HG03139 (cell line): ENCODE data around the gene C19orf33.

ENCODE experiments used
- ATAC-seq: cut with Tn5 transposase; IDR thresholded peaks from one replicate; pipeline ENCODE4 v1.9.1; 2021; ENCODE audit not compliant: unreplicated experiment

Gene C19orf33

DNA sequence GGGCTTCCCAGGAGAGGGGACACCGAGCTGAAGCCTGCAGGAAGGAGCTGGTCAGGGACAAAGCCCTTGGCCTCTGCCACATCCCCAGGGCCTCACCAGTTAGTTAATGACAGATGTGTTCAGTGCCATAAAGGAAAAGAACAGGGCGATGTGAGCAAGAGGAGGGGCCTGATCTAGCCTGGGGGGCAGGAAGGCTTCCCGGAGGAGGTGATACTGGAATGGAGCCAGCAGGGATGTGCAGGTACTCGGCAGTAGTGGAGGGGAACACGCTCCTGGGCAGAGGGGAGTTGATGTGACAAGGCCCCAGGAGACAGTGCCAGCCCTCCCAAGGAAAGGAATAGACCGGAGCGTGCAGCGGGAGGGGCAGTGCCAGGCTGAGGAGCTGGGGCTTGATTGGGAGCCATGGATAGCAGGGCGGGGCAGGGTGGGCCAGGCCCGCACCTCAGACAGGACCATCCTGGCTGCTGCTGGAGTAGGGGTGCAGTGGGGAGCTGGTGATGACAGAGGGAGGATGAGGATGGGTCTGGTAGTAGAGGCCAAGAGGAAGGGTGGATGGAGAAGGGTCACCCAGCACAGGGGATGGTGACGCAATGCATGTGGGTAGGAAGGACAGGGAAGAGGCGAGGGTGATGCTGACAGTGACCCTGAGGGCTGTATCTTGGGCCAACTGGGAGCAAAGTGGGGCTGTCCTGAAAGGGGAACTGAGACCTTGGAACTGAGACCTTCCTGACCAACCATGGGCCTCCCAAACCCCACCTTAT is 4.1 kb downstream of the C19orf33 start:
- ATAC-seq: no peak

DNA sequence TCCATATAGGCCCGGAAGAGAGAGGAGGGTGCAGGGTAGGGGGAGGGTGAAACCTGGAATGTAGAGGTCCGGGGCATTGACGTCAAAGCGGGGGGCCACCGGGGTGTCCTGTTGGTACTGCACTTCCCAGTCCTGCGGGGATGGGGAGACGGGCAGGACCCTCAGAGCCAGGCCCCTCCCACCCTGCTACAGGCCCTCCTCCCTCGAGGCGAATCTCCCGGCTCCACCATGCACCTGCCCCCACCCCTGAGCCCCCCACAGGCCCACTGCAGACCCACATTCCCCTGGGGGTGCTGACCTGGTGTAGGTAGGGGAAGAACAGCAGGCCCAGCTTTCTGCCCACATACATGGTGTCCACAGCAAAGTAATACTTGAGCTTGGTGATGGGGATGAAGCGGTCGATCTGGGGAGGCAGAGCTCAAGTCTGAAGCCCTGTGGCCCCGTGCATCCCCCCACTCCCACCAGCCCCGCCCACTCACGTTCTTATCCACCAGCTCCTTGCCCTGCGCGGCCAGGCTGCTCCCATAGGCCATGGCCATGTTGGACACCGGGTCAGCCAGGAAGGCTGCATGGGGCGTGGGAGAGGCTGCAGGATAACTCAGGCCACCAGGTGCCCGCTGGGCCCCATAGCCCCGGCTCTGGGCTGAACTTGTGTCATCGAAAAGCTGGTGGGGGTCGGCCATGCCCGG is 5.0 kb downstream of the C19orf33 start:
- no peak for ATAC-seq

DNA sequence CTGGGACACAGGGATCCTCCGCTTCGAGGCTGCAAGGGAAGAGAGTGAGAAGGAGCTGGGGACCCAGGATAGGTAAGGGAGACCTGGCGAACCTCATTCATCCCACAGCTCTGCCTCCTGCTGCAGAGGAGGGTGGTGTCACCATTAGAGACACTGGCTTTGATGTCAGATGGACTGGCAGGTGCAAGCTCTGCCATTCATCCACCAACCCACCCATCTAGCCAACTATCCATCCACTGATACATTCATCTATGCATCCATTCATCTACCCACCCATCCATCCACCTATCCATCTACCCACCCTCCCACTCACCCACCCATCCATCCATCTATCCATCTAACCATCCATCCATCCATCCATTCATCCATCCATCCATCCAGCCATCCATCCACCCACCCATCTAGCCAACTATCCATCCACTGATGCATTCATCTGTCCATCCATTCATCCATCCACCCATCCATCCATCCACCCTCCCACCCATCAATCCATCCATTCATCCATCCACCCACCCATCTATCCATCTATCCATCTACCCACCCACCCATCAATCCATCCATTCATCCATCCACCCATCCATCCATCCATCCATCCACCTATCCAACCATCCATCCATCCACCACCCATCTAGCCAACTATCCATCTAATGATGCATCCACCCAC is 5.7 kb downstream of the C19orf33 start:
- ATAC-seq: no peak

DNA sequence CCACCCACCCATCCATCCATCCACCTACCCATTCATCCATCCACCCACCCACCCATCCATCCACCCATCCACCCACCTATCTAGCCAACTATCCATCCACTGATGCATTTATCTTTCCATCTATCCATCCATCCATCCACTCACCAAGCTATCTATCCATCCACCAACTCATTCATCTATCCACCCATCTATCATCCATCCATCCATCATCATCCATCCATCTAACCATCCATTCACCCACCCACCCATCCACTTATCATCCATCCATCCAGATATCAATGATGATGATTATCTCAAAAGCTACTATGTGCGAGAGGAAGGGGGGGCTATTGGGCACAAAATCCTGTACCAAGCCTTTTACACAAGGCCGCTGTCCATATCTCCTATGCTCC is 6.2 kb downstream of the C19orf33 start:
- ATAC-seq: no peak

DNA sequence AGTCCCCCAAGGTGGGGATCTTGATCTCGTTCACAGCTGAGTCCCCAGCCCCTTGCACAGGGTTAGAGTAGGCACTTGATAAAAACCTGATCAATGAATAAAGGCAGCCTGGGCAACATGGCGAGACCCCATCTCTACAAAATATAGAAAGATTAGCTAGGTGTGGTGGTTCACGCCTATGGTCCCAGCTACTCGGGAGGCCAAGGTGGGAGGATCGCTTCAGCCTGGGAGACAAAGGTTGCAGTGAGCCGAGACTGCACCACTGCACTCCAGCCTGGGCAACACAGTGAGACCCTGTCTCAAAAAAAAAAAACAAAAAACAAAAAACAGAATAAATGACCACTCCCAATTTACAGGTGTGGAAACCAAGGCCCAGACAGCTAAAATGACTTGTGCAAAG is 6.9 kb downstream of the C19orf33 start:
- ATAC-seq: no peak

DNA sequence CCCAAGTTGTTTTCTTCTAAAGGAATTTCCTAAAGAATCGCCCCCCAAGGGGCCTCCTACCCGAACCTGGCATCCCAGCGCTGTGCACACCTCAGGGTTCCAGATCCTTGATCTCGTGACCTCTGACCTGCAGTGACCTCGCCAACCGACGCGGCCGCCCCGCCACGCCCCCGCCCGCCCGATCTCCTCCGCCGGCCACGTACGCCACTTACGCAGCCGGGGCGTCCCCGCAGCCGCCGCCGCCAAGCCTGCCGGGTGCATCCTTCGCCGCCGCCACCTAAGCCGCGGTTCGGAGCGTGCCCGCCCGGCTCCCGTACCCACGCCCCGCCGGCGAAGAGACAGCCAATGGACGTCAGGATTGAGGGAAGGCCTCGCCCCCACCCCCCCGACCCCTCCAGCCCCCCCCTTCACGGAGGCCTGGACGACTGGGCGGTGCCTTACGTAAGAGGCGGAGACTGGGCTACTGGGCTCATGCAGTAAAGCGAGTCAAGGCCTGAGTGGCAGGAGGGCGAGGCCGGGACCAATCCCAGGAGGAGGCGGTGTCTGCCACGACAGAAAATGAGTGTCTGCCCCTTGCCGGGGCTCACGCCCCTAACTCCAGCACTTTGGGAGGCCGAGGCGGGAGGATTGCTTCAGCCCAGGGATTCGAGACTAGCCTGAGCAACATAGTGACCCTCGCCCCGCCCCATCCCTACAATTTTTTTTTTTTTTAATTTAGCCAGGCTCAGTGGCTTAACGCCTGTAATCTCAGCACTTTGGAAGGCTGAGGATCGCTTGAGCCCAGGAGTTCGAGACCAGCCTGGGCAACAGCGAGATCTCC is 11.8 kb downstream of the C19orf33 start, which contains the start of gene YIF1B:
Gene YIF1B, minus strand, starts transcription at position 291 of the 820 bp plus-strand sequence. Its CDS starts 30 bp downstream, at position 261.
- peak; percentile 76 for ATAC-seq

DNA sequence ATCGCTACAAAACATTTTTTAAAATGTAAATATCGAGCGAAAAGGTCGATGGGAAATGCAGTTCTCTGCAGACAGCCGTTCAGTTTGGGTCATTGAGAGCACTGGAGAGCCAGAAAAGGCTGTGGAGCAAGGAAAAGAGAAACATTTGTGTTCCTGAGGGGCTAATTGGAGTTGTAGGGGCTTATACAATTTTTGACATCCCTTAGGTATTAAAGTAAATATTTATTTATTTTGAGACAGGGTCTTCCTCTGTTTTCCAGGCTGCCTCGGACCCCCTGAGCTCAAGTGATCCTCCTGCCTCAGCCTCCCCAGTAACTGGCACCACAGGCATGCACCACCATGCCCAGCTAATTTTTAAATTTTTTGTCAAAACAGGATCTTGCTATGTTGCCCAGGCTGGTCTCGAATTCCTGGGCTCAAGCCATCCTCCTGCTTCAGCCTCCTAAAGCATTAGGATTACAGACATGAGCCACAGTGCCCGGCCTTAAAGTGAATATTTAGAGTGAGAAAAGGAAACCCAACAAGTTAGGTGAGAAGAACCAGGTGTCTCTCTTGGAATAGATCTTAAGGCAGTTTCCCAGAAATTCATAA is 12.5 kb downstream of the C19orf33 start:
- no peak for ATAC-seq

DNA sequence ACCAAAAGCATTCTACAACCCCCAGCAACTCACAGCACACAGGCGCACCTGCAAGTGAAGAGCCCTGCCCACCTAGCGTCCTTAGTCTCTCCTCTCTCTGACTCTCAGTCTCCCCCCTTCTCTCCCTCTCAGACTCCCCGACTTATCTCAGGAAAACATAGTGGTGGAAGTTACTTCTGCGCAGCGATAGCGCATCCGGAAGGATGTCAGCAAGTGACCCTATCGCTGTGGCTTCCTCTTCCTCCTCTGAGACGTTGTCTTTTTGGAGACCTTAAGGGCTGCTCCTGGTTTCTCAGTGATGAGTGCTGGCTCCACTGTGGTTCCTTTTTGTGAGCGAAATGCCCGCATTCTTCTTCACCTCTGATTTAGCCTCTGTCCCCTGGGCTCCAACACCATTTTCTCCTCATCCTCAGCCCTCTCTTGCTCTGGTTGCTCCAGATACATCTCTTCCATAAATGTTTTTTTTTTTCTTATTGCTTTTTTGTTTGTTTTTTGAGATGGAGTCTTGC is 13.1 kb downstream of the C19orf33 start:
- ATAC-seq: no peak

DNA sequence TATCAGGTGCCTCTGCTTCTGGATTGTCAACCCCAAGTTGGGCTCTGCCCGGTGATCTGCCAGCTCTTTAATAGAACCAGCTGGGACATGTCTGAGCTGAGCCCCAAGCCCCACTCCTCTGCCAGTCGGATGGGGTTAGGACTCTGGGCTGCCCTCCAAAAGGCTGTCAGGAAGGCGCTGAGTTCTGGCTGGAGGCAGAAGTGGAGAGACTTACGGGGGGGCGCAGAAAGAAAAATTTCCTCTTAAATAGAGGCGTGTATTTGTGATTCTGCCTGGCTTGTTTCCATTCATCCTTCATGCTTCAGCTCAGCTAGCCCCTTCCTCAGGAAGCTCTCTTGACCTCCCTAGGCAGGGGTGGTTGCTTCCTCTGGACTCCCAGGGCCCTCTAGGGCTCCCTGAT is 14.6 kb downstream of the C19orf33 start:
- no peak for ATAC-seq

DNA sequence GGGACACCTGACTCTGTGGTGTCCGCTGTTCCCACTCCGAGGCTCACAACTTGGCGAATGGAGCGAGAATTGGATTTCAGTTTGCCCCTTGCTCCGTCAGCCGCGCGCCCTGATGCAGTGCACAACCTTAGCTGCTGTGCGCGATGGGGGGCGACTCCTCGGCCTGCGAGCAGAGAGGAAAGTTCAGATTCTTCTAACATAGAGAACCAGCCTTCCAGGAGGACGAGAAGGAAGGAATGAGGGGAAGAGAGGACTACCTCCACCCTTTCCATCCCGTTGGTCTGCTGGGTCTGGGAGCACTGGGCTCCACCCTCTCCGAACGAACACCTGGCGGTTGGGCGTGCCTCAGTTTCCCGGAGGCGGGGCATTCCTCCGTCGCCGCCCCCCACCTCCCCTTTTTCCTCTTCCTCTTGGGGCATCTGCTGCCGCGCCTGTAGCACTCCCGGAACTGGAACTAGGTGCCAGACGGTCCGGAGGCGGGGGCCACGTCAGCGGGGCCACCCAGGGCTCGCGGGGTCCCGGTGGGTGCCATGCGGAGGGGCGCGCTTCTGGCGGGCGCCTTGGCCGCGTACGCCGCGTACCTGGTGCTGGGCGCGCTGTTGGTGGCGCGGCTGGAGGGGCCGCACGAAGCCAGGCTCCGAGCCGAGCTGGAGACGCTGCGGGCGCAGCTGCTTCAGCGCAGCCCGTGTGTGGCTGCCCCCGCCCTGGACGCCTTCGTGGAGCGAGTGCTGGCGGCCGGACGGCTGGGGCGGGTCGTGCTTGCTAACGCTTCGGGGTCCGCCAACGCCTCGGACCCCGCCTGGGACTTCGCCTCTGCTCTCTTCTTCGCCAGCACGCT is 15.6 kb downstream of the C19orf33 start, which contains the start of gene KCNK6:
Gene KCNK6, plus strand, starts transcription at position 425 of the 838 bp plus-strand sequence. Its CDS starts 106 bp downstream, at position 531.
- no peak for ATAC-seq

DNA sequence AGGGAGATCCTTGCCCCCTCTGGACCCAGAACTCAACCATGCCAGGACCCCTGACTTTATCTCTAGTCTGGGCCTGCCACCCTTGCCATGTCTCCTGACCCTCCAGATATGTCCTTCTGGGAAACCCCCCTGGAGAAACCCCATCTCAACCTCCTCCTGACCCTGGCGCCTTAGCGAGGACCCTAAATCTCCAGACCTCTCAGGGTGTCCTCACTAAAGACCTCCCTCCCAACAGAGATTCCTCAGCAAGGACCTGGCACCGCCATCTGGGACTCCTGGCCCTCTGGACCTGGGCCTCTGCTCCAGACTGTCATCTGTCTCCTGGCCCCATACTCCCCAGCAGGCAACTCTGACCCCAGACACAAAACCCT is 16.9 kb downstream of the C19orf33 start:
- no peak for ATAC-seq

DNA sequence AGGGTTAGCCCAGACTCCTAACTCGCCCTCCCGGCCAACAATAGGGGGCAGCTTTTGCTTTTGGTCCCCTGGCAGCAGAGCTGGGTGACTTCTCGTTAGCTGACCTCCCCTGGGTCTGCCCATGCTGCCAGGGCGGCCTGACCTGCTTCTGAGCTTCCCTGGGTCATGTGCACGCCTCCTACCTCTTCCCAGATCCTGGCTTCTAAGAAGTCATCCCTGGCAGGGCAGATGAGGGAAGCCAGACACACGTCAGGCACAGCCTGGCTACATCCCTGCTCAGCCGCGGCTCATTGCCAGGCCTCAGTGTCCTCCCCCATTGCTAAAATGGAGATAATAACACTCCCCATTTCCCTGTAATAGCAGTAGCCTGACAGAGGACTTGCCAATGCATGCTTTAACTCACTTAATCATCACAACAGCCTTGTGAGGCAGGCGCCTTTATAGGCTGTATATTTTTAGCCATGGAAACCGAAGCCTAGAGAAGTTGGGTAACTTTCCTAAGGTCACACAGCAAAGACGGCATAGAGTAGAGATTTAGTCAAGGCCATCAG is 17.7 kb downstream of the C19orf33 start:
- no peak for ATAC-seq

DNA sequence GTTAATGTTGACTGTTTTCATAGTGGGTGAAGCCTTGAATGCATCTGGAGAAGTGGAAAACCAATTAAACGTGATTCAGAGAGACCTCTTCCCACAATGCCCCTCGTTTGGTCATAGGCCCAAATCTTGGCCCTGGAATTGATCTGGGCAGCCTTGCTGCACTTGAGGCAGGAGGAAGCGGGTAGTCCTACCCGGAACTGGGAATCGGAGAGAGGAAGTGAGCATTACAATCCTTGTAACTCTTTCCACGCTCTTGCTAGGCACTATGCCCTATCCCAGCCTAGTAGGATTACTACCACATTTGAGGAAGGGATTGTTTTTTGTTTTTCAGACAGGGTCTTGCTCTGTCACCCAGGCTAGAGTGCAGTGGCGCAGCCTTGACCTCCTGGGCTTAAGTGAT is 19.2 kb downstream of the C19orf33 start:
- no peak for ATAC-seq

DNA sequence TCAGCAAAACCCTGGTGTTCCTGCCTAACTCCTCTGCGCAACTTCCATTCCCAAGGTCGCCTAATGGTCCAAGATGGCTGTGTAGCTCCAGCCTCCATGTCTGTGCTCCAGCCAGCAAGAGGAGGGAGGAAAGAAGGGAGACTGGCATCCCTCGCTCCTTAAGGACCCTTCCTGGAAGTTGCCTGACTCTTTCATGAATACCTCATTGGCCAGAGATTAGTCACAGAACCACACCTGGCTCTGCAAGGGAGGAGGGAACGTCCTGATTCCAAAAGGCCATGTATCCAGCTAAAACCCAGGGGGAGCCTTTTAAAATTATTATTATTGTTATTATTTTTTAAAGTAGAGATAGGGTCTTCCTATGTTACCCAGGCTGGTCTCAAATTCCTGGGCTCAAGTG is 20.4 kb downstream of the C19orf33 start:
- ATAC-seq: no peak

DNA sequence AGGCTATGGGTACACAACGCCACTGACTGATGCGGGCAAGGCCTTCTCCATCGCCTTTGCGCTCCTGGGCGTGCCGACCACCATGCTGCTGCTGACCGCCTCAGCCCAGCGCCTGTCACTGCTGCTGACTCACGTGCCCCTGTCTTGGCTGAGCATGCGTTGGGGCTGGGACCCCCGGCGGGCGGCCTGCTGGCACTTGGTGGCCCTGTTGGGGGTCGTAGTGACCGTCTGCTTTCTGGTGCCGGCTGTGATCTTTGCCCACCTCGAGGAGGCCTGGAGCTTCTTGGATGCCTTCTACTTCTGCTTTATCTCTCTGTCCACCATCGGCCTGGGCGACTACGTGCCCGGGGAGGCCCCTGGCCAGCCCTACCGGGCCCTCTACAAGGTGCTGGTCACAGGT is 22.5 kb downstream of the C19orf33 start:
- ATAC-seq: no peak

DNA sequence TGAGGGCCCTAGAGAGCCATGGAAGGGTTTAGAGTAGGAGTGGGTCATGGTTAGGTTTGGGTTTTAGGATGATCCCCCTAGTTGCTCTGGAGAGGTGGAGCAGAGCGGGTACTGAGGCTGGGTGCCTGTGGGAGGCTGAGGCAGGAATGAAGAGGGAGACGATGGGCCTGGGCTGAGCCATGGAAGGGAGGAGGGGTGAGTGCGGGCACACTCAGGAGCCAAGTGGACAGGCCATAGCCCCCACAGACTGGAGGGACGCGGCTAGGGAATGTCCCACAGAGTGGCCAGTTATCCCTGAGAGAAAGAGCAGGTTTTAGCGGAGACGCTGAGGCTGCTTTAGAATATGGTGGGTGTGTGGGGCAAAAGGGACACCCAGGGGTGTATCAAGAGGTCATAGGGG is 25.6 kb downstream of the C19orf33 start:
- no peak for ATAC-seq

DNA sequence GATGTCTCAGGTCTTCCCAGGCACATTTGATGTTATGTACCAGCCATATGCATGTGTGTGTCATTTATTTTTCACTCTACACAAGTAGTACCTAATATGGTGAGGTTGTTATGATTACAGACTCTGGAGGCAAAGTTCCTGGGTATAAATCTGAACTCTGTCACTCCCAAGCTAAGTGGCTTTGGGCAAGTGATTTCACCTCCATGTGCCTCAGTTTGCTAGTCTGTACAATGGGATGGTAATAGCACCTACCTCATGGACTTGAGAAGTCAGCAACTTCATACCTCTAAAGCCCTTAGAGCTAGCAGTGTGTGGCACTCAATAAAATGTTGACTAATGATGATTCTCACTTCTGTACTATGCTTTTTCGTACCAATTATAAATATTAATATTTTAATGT is 27.7 kb downstream of the C19orf33 start:
- ATAC-seq: no peak

DNA sequence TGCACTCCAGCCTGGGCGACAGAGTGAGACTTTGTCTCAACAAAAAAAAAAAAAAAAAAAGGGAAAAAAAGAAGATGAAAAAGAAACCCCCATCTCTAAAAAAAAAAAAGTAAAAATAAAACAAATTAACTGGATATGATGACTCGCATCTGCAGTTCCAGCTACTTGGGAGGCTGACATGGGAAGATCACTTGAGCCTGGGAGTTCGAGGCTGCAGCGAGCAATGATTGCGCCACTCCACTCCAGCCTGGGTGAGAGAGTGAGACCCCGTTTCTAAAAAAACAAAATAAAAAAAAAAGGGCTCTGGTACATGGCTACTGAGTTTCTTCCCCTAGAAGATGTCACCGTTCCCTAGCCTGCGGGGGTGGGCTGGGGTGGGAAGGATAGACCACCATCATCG is 29.2 kb downstream of the C19orf33 start:
- ATAC-seq: no peak

DNA sequence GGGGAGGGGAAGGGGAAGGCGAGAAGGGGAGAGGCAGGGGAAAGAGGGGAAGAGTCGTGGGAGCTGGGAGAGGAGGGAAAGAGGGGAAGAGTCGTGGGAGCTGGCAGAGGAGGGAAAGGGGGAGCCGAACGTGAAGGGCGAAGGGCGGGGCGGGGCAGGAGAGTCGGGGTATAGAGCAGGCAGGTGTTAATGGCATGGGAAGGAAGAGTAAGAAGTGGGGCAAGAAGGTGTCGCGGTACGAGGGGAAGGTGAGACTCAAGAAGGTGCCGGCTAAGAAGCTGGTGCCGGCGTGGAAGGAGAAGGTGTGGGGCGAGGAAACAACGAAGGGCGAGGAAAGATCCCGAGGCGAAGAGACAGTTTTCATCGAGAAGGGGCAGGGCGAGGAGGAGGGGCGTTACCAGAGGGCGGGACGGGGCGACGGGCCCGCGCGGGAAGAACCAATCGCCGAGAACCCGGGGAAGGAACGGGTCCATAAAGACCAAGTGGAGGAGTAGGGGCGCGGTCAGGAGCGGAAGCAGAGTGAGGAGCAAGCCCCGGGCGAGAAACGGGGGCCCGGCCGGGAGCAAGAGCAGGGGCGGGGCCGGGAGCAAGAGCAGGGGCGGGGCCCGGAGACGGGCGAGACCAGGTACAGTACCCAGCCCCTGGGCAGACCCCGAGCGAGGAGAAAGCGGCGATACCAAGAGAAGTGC is 32.0 kb downstream of the C19orf33 start:
- peak; percentile 58 for ATAC-seq
